ENCODE data around the gene PRR14.

- TF ChIP-seq PATZ1 (CRISPR knock-in tag; IDR thresholded peaks at IDR 0.05; ENCODE audit: borderline replicate concordance) = no peak
- TF ChIP-seq ZFP30 (CRISPR knock-in tag; IDR thresholded peaks at IDR 0.05) = no peak
- TF ChIP-seq CSDC2 (CRISPR knock-in tag; IDR thresholded peaks at IDR 0.05) = no peak
- TF ChIP-seq TSHZ2 (CRISPR knock-in tag; IDR thresholded peaks at IDR 0.05) = no peak
- no peak for TF ChIP-seq SNAI2 (CRISPR knock-in tag; IDR thresholded peaks at IDR 0.05)
- no peak for TF ChIP-seq TCF4 (CRISPR knock-in tag; IDR thresholded peaks at IDR 0.05; ENCODE audit: borderline replicate concordance)
- TF ChIP-seq OSR1 (CRISPR knock-in tag; IDR thresholded peaks at IDR 0.05) = no peak
- TF ChIP-seq TOX (CRISPR knock-in tag; IDR thresholded peaks at IDR 0.05; ENCODE audit: borderline replicate concordance) = no peak
- TF ChIP-seq GLIS3 (CRISPR knock-in tag; IDR thresholded peaks at IDR 0.05) = no peak
- TF ChIP-seq ZNF565 (CRISPR knock-in tag; conservative IDR thresholded peaks at IDR 0.05; ENCODE audit: low read depth) = no peak
- no peak for TF ChIP-seq ARNTL (CRISPR knock-in tag; IDR thresholded peaks at IDR 0.05; ENCODE audit: borderline replicate concordance, low read depth)
- TF ChIP-seq CREB5 (CRISPR knock-in tag; IDR thresholded peaks at IDR 0.05; ENCODE audit: low read depth) = no peak
- TF ChIP-seq ISL1 (CRISPR knock-in tag; IDR thresholded peaks at IDR 0.05) = no peak
- TF ChIP-seq ESRRG (CRISPR knock-in tag; IDR thresholded peaks at IDR 0.05) = no peak
These were observed 31.1 kb upstream of the PRR14 start for GRCh38 chr16:30619638-30620037.

Measured in SK-N-SH treated with all-trans-retinoic acid at 6 μM for 48 hours (cell line).